C4-2B (cell line): ENCODE data around the gene SSTR5.
A peak's percentile ranks its signal among the peaks of the same experiment; 100 is the strongest.

Source experiments
- H3K27ac ChIP-seq: fragments of 450-650 bp; 2 replicates; pipeline ENCODE4 v1.5.1; 2017
- CTCF ChIP-seq: fragments of 450-650 bp; conservative IDR thresholded peaks from 2 replicates; pipeline ENCODE4 v1.5.1; 2017; ENCODE audit warnings: mild to moderate bottlenecking
- ZFX ChIP-seq: fragments of 450-650 bp; IDR thresholded peaks from 2 replicates; pipeline ENCODE4 v1.6.1; 2017

Gene SSTR5

GRCh38 chr16:1079341-1079740 lies 6.8 kb downstream of the SSTR5 start:
- TF ChIP-seq ZFX (no peak), CTCF (no peak)
- peak overlapping the region; percentile 78 for H3K27ac ChIP-seq

GRCh38 chr16:1079786-1080525 lies 7.4 kb downstream of the SSTR5 start:
- H3K27ac ChIP-seq = peak overlapping the region; percentile 78; the same call in 1 of the 2 replicates

GRCh38 chr16:1080801-1081733 lies 8.5 kb downstream of the SSTR5 start:
- TF ChIP-seq CTCF = no peak
- no peak for TF ChIP-seq ZFX
- no peak overlapping the region for H3K27ac ChIP-seq

More at GRCh38 chr16:1079786-1080525, 7.4 kb downstream of the SSTR5 start:
- TF ChIP-seq ZFX (no peak), CTCF (no peak)

- TF ChIP-seq ZFX (no peak), CTCF (no peak)
- H3K27ac ChIP-seq = peak overlapping the region; percentile 70
Measured at GRCh38 chr16:1081734-1082265, 9.3 kb downstream of the SSTR5 start.

GRCh38 chr16:1082266-1082951 lies 9.9 kb downstream of the SSTR5 start:
- TF ChIP-seq ZFX = no peak
- no peak for TF ChIP-seq CTCF
- peak overlapping the region; percentile 70 for H3K27ac ChIP-seq

- H3K27ac ChIP-seq = peak overlapping the region; percentile 70
- 0 out of 2 replicates have a peak, but pooled peaks have one; percentile 45 for TF ChIP-seq ZFX
- no peak for TF ChIP-seq CTCF
Measured at GRCh38 chr16:1082952-1083675, 10.6 kb downstream of the SSTR5 start.
